HG03571 (cell line): ENCODE data around the gene NANS.

Experiments used
- ATAC-seq: cut with Tn5 transposase; IDR thresholded peaks from one replicate; pipeline ENCODE4 v1.9.1; 2021; ENCODE audit not compliant: unreplicated experiment

NANS gene

GRCh38 chr9:98130576-98131228 is 74.2 kb downstream of the NANS start:
- ATAC-seq: no peak

GRCh38 chr9:98132158-98132557 is 75.6 kb downstream of the NANS start:
- ATAC-seq: no peak
